GM13976 (cell line): ENCODE results near the gene KCNJ12.

ENCODE experiments used
- DNase-seq: peaks from one replicate; pipeline ENCODE4 v3.0.0; 2012; ENCODE audit warnings: low spot score
- CTCF ChIP-seq: IDR thresholded peaks from 2 replicates; pipeline ENCODE4 v1.5.1; 2012; ENCODE audit warnings: borderline replicate concordance, mild to moderate bottlenecking; ENCODE audit not compliant: insufficient read depth; ENCODE audit errors: extremely low read depth, missing control alignments, control extremely low read depth
- in situ Hi-C: fragments of 300-500 bp; cut with MboI; formaldehyde crosslinking; loops from one replicate; pipeline ENCODE4 v1.12.0; 2022; ENCODE audit warnings: low sequenced_read_pairs, mixed read lengths, inconsistent platforms; ENCODE audit not compliant: unreplicated experiment

The KCNJ12 gene

GRCh38 chr17:21466550-21466949, 90.4 kb downstream of the KCNJ12 start:
- in situ Hi-C loops, result loop anchor here (10.0 kb wide), 1 partner anchor 58 kb away; no protein-coding TSS in a partner anchor
- DNase-seq, result no peak
- TF ChIP-seq CTCF, result no peak

- TF ChIP-seq CTCF, result no peak
- no peak for DNase-seq
- in situ Hi-C loops, result loop anchor here (10.0 kb wide), 1 partner anchor 58 kb away; no protein-coding TSS in a partner anchor
These were observed 91.0 kb downstream of the KCNJ12 start for GRCh38 chr17:21467196-21467595.

- TF ChIP-seq CTCF, result no peak
- no peak for DNase-seq
- in situ Hi-C loops, result loop anchor here (10.0 kb wide), 1 partner anchor 57 kb away; no protein-coding TSS in a partner anchor
These were observed 91.8 kb downstream of the KCNJ12 start for GRCh38 chr17:21467739-21468490.
